K562 treated with DMSO at 1 percent for 4 hours (cell line): Measurements from ENCODE around the gene ATP1B4. TPM values are rescaled to one million over a fixed set of nuclear protein-coding genes. Genes with fewer than 3 reads are reported as not detected.

ENCODE experiments used
- total RNA-seq: library from RNA; unstranded; fragments of 300-600 nt; gene quantifications from 2 replicates; pipeline ENCODE4 v1.2.3, GENCODE V29; 2022; ENCODE audit not compliant: insufficient read depth

Gene ATP1B4
- 0.25 TPM in 1 of 2 replicates, not detected in the other for total RNA-seq

DNA sequence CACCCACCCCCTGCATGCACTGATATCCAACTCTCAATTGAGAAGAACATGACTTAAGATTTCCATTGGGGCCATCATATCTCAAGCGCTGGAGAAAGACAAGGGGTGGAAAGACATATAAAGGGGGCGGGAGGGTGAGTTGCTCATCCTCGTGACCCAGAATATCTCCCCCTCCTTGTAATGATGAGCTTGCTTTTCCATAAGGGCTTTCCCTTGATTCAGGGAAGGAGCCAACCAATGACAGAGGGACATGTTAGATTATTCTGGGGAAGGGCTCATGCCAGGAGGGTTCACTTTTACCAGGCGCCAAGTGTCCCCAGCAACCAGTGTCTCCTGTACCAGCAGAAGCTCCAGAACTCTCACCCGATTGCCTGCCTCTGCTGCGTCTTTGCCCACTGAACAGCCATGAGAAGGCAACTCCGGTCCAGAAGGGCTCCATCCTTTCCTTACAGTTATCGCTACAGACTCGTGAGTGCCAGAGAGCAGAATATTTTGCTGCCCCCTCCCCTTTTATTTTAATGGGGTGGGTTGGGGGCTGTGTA is at the start of gene ATP1B4:
ATP1B4 (plus strand) TSS at position 326 of the 542 bp plus-strand sequence; CDS start at position 406, 80 bp downstream.

Other genes with a start within 250 kb of the ATP1B4 start
- gene RHOXF1, start 246.2 kb upstream of the ATP1B4 start, total RNA-seq = not detected in 2 replicates
- 132 TPM in 2 replicates for gene RHOXF2, start 203.5 kb upstream of the ATP1B4 start, total RNA-seq
- gene ZBTB33, start 111.3 kb upstream of the ATP1B4 start, total RNA-seq = 9.8 and 11.5 TPM in 2 replicates
- not detected in 2 replicates for gene TMEM255A, start 50.6 kb upstream of the ATP1B4 start, total RNA-seq
- 71.4 and 75.1 TPM in 2 replicates for gene LAMP2, start 107.2 kb downstream of the ATP1B4 start, total RNA-seq
- gene CUL4B, start 198.9 kb downstream of the ATP1B4 start, total RNA-seq = 20.1 and 20.8 TPM in 2 replicates
- 50.0 and 51.4 TPM in 2 replicates for gene MCTS1, start 242.0 kb downstream of the ATP1B4 start, total RNA-seq